NCI-H146 (cell line): ENCODE results near the gene NRIP3.
A peak's percentile ranks its signal among the peaks of the same experiment; 100 is the strongest.

Experiments
- DNase-seq: peaks from one replicate; lab custom pipeline; 2025; lab: John Stamatoyannopoulos, UW

NRIP3 gene

GRCh38 chr11:9003573-9004182 is at the start of gene NRIP3:
Gene NRIP3 (minus strand): TSS chr11:9004001. CDS start chr11:9003935, 66 bp downstream.
- peak; percentile 86 for DNase-seq

- DNase-seq: no peak
Observed at GRCh38 chr11:9052316-9052715, 48.5 kb upstream of the NRIP3 start.

GRCh38 chr11:9049959-9050358 is 46.2 kb upstream of the NRIP3 start:
- DNase-seq: no peak

GRCh38 chr11:9047964-9048523 is 44.2 kb upstream of the NRIP3 start:
- no peak for DNase-seq

DNA sequence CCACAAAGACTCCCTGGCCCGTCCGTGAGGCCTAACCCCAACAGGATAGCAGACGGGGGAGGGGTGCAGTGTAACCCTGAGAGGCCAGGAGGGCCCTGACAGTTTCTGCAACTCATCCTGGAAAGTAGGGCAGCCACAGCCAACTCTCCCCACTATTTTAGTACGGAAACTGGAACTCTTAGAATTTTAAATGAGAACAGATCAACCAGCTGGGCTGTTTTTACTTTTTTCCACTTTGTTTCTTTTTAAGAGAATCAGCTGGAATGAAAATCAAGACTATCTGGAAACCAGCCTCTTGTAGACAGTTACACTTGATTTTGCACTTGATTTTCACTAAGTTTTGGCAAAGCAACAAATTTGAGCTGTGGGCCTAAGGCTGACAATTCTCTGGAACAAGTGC is 42.7 kb upstream of the NRIP3 start:
- DNase-seq: no peak

DNA sequence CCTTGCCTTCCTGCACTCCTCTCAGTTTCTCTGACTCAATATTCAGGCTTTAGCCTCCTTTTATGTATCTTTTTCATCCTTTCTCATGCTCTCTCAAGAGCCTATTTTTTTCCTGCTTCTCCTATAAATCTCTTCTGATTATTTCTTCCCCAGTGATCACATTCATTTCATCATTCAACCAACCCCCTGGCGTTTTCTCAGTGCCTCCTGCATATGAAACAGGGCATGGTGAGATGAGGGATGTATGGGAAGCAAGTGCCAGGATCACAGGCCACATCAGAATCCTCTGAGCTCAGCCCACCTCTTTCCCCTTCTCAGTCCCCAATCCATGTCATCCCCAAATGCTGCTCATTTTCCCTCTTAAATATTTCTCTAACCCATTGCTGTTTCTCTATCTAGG is 38.7 kb upstream of the NRIP3 start:
- DNase-seq: no peak

GRCh38 chr11:9041747-9042146 is 37.9 kb upstream of the NRIP3 start:
- no peak for DNase-seq

GRCh38 chr11:9040410-9040809 is 36.6 kb upstream of the NRIP3 start:
- no peak for DNase-seq

- no peak for DNase-seq
Observed at GRCh38 chr11:9039863-9040262, 36.1 kb upstream of the NRIP3 start.

- no peak for DNase-seq
Observed at GRCh38 chr11:9039198-9039597, 35.4 kb upstream of the NRIP3 start.

- no peak for DNase-seq
Observed at GRCh38 chr11:9038541-9038940, 34.7 kb upstream of the NRIP3 start.

- no peak for DNase-seq
Observed at GRCh38 chr11:9037963-9038362, 34.2 kb upstream of the NRIP3 start.

DNA sequence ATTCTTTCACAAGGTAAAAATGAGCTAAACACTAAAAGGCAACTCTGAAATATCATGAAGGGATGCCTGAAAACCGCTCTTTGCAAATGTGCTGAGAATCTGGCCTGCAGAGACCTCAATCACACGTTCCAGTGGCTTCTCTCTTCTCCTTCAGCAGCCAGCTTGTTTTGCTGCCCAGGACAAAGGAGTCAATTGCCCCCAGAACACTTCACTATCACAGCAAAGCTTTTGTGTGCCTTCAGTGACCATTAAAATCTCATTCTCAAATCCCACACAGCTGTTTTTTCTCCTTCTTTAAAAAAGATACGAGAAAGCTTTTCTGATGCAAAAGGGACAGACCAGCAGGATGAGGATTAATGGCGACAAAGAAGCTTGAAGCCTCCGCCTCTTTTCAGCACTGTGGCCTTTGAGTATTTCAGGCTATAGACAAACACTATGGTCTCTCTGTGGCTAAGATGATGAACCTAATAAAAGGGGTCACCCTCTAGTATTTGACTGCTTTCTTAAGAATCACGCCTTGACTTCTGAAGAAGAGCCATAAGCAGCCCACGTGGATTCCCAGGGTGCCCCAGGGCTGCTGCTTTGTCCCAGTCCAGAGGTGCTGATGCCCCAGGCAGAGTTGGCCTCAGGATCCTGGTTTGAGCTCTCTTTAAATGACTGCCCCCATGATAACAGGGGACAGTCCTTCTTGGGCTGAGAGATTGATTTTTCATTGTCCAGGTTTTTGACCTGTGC is 33.4 kb upstream of the NRIP3 start:
- no peak for DNase-seq

GRCh38 chr11:9030601-9031000 is 26.8 kb upstream of the NRIP3 start:
- DNase-seq: no peak

DNA sequence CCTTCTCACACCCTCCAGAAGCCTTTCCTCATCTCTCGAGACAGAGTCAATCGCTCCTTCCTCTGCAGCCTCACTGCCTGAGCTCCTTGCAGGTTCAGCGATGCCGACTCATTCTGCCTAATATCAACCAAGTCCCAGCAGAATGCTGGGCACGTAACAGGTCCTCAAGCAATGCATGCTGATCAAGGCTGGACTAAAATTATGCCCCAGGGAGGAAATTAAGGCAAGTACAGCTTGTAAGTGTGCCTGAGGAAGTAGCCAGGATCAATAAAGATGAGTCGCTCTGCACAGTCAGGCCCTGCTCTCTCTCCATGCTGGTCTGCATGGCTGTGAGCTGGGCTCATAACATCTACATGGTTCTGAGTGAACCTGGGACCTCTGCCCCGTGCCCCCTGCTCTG is 25.6 kb upstream of the NRIP3 start:
- DNase-seq: no peak

DNA sequence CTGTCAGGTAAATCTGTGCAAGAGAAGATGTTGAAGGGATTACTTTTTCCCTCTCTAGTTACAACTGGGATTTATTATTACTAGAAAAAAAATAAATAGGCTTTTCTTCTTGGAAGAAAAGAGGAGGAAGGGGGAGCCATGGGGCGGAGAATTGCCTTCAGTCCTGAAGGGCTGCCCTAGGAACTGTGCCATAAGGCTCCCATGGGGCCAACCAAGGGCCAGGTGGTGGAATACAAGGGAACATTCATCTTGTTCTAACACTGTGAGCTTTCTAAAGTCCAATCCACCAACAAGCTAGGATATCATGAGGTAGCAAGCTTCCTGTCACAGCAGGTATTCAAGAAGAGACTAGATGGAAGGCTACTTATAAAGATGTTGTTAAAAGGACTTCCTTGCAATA is 24.8 kb upstream of the NRIP3 start:
- no peak for DNase-seq

DNA sequence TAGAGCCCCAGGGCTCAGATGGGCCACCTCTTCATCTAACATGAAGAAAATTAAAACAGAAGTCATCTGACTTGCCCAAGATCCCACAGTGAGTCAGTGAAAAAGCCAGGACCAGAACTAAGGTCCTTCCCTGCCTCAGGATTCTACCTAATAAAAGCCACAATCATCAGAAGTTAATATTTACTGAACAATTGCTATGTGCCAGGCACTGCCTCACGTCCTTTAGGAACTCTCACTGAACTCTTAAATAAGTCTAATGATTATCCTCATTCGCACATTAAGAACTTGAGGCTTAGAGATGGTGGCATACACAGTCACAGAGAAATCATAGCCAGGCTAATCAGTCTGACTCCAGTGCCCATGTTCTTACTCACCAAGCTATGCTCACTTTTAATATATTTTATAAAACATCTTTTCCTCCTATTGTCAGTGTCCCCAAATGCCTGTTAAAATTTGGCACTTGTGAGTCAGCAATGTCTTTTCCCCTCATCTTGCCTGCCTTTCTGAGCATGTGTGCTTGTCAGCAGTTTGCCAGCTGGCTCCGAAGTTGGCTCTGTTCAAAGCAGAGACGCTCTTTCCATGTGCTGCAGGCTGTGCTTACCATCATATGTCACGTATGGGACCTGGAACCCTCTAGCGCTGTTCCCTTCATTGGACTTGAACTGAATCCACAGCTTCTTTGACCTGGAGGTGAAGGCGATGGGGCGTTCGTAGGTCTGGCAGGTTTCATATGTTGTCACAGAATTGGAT is 21.5 kb upstream of the NRIP3 start:
- DNase-seq: no peak

GRCh38 chr11:9022961-9023680 is 19.3 kb upstream of the NRIP3 start:
- no peak for DNase-seq

- DNase-seq: no peak
Observed at GRCh38 chr11:9020916-9021315, 17.1 kb upstream of the NRIP3 start.

- DNase-seq: no peak
Observed at GRCh38 chr11:9019861-9020260, 16.1 kb upstream of the NRIP3 start.

GRCh38 chr11:9017773-9018172 is 14.0 kb upstream of the NRIP3 start:
- DNase-seq: no peak
